ENCODE results near the gene FBXL17.

GRCh38 chr5:107809201-107810034 is 572.5 kb downstream of the FBXL17 start:
- TF ChIP-seq, protein P1, sequence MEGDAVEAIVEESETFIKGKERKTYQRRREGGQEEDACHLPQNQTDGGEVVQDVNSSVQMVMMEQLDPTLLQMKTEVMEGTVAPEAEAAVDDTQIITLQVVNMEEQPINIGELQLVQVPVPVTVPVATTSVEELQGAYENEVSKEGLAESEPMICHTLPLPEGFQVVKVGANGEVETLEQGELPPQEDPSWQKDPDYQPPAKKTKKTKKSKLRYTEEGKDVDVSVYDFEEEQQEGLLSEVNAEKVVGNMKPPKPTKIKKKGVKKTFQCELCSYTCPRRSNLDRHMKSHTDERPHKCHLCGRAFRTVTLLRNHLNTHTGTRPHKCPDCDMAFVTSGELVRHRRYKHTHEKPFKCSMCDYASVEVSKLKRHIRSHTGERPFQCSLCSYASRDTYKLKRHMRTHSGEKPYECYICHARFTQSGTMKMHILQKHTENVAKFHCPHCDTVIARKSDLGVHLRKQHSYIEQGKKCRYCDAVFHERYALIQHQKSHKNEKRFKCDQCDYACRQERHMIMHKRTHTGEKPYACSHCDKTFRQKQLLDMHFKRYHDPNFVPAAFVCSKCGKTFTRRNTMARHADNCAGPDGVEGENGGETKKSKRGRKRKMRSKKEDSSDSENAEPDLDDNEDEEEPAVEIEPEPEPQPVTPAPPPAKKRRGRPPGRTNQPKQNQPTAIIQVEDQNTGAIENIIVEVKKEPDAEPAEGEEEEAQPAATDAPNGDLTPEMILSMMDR (IDR thresholded peaks at IDR 0.05; ENCODE audit: insufficient read depth, low read depth, low read length), result no peak
- TF ChIP-seq EZH2 (IDR thresholded peaks at IDR 0.05; ENCODE audit: insufficient read depth, low read length), result no peak
